Ishikawa (cell line): ENCODE results near the gene NEGR1.

Source experiments
- EP300 ChIP-seq: IDR thresholded peaks from 2 replicates; pipeline ENCODE4 v1.6.1; 2012; ENCODE audit warnings: borderline replicate concordance
- TAF1 ChIP-seq: IDR thresholded peaks from 2 replicates; pipeline ENCODE4 v1.6.1; 2012; ENCODE audit warnings: low read depth, mild to moderate bottlenecking
- YY1 ChIP-seq: IDR thresholded peaks from 2 replicates; pipeline ENCODE4 v1.6.1; 2012; ENCODE audit warnings: low read depth
- TF ChIP-seq, protein P1 (sequence below): IDR thresholded peaks from 2 replicates; pipeline ENCODE4 v1.6.1; 2012
- TF ChIP-seq, protein P2 (sequence below): IDR thresholded peaks from 2 replicates; pipeline ENCODE4 v1.6.1; 2012; ENCODE audit warnings: low read depth, mild to moderate bottlenecking
- TF ChIP-seq, protein P3 (sequence below): IDR thresholded peaks from 2 replicates; pipeline ENCODE4 v1.6.1; 2012

DNA sequence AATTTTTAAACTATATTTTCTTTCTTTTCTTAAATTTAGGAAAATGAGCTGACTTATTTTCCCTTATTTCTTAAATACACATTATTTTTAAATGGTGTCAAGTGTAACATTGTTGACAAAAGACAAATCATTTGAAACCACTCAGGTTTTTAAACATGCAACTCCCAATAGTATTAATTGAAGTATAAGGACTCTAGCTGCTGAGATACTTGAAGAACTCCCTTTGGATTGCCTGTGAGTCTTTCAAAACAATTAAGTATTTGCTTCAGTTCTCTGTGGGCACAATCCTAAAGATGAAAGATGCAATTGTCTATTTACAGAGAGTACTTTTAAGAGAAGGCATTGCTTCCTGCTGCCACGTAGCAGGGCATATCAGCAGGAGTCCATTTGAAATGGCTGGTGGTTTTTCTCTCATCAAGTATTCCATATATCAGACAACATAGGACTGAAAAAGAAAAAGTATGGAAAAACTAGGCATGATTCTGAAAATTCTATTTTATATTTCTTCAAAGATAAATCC, 373.4 kb downstream of the NEGR1 start:
- TF ChIP-seq, protein P1, sequence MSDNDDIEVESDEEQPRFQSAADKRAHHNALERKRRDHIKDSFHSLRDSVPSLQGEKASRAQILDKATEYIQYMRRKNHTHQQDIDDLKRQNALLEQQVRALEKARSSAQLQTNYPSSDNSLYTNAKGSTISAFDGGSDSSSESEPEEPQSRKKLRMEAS, result no peak
- TF ChIP-seq, protein P2, sequence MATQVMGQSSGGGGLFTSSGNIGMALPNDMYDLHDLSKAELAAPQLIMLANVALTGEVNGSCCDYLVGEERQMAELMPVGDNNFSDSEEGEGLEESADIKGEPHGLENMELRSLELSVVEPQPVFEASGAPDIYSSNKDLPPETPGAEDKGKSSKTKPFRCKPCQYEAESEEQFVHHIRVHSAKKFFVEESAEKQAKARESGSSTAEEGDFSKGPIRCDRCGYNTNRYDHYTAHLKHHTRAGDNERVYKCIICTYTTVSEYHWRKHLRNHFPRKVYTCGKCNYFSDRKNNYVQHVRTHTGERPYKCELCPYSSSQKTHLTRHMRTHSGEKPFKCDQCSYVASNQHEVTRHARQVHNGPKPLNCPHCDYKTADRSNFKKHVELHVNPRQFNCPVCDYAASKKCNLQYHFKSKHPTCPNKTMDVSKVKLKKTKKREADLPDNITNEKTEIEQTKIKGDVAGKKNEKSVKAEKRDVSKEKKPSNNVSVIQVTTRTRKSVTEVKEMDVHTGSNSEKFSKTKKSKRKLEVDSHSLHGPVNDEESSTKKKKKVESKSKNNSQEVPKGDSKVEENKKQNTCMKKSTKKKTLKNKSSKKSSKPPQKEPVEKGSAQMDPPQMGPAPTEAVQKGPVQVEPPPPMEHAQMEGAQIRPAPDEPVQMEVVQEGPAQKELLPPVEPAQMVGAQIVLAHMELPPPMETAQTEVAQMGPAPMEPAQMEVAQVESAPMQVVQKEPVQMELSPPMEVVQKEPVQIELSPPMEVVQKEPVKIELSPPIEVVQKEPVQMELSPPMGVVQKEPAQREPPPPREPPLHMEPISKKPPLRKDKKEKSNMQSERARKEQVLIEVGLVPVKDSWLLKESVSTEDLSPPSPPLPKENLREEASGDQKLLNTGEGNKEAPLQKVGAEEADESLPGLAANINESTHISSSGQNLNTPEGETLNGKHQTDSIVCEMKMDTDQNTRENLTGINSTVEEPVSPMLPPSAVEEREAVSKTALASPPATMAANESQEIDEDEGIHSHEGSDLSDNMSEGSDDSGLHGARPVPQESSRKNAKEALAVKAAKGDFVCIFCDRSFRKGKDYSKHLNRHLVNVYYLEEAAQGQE, result no peak
- TF ChIP-seq EP300 (no peak), YY1 (no peak), TAF1 (no peak)
- TF ChIP-seq, protein P3, sequence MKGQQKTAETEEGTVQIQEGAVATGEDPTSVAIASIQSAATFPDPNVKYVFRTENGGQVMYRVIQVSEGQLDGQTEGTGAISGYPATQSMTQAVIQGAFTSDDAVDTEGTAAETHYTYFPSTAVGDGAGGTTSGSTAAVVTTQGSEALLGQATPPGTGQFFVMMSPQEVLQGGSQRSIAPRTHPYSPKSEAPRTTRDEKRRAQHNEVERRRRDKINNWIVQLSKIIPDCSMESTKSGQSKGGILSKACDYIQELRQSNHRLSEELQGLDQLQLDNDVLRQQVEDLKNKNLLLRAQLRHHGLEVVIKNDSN, result no peak
